ENCODE data around the gene AQP12A.
"Not testable (repeated sequence)": the region's sequence is repeated elsewhere in the genome, so short reads cannot be mapped to it uniquely, and the experiment has no call there.

The AQP12A gene

GRCh38 chr2:240691631-240692420 is at the start of gene AQP12A:
AQP12A (plus strand) TSS chr2:240691866; CDS start chr2:240691914, 48 bp downstream.
- not testable (repeated sequence) for DNase-seq (ENCODE audit: low read depth in 3 of 3)

GRCh38 chr2:240642061-240642805 is 49.4 kb upstream of the AQP12A start:
- DNase-seq (ENCODE audit: low read depth in 3 of 3): no peak

- no peak for DNase-seq (ENCODE audit: low read depth in 3 of 3)
Observed at GRCh38 chr2:240642806-240643092, 48.9 kb upstream of the AQP12A start.

- no peak for DNase-seq (ENCODE audit: low read depth in 3 of 3)
Observed at GRCh38 chr2:240643093-240643810, 48.4 kb upstream of the AQP12A start.

- no peak for DNase-seq (ENCODE audit: low read depth in 3 of 3)
Observed at GRCh38 chr2:240643811-240644150, 47.9 kb upstream of the AQP12A start.

GRCh38 chr2:240644171-240644651 is 47.5 kb upstream of the AQP12A start:
- DNase-seq (ENCODE audit: low read depth in 3 of 3): no peak

- DNase-seq (ENCODE audit: low read depth in 3 of 3): no peak
Observed at GRCh38 chr2:240644859-240645301, 46.8 kb upstream of the AQP12A start.

- no peak for DNase-seq (ENCODE audit: low read depth in 3 of 3)
Observed at GRCh38 chr2:240645346-240645745, 46.3 kb upstream of the AQP12A start.

GRCh38 chr2:240645801-240646175 is 45.9 kb upstream of the AQP12A start:
- DNase-seq (ENCODE audit: low read depth in 3 of 3): no peak

GRCh38 chr2:240646176-240646899 is 45.3 kb upstream of the AQP12A start:
- DNase-seq (ENCODE audit: low read depth in 3 of 3): no peak

- no peak for DNase-seq (ENCODE audit: low read depth in 3 of 3)
Observed at GRCh38 chr2:240646900-240647502, 44.7 kb upstream of the AQP12A start.

GRCh38 chr2:240647503-240648154 is 44.0 kb upstream of the AQP12A start:
- DNase-seq (ENCODE audit: low read depth in 3 of 3): no peak

GRCh38 chr2:240648155-240648649 is 43.5 kb upstream of the AQP12A start:
- no peak for DNase-seq (ENCODE audit: low read depth in 3 of 3)

GRCh38 chr2:240648650-240649275 is 42.9 kb upstream of the AQP12A start:
- DNase-seq (ENCODE audit: low read depth in 3 of 3): no peak

- no peak for DNase-seq (ENCODE audit: low read depth in 3 of 3)
Observed at GRCh38 chr2:240649331-240649730, 42.3 kb upstream of the AQP12A start.

- DNase-seq (ENCODE audit: low read depth in 3 of 3): no peak
Observed at GRCh38 chr2:240650254-240650965, 41.3 kb upstream of the AQP12A start.

- no peak for DNase-seq (ENCODE audit: low read depth in 3 of 3)
Observed at GRCh38 chr2:240651185-240651584, 40.5 kb upstream of the AQP12A start.

GRCh38 chr2:240655931-240656886 is 35.5 kb upstream of the AQP12A start:
- DNase-seq (ENCODE audit: low read depth in 3 of 3): no peak
